SK-N-SH (cell line): Measurements from ENCODE around the gene GPC5. TPM values are rescaled to one million over a fixed set of nuclear protein-coding genes. Genes with fewer than 3 reads are reported as not detected.

Source experiments
- CTCF ChIA-PET: fragments of 300-600, 350-600 bp; formaldehyde crosslinking; extraction: SDS; loops from one replicate; lab custom pipeline; 2021; lab: Yijun Ruan, JAX
- POLR2A ChIA-PET: fragments of 350-600 bp; sonication (Branson Sonifier 250); formaldehyde crosslinking; extraction: SDS; loops from one replicate; lab custom pipeline; 2020; ENCODE audit warnings: antibody characterized with exemption, inconsistent platforms; lab: Yijun Ruan, JAX
- DNase-seq: peaks from one replicate; pipeline ENCODE4 v3.0.0; 2012
- H2AFZ ChIP-seq: fragments of 200-600 bp; sonication (generic); 2 replicates; pipeline ENCODE4 v1.8.1; 2016; ENCODE audit warnings: antibody characterized with exemption, mild to moderate bottlenecking, low read depth
- H3F3A ChIP-seq: fragments of 200-600 bp; sonication (generic); replicated peaks from 2 replicates; pipeline ENCODE3; 2016; ENCODE audit warnings: antibody characterized with exemption, mild to moderate bottlenecking; ENCODE audit not compliant: insufficient read depth
- H3K27ac ChIP-seq, 2 experiments: fragments of 200-500 bp in 1 of 2; fragments of 200-600 bp in 1 of 2; sonication (Bioruptor generic) in 1 of 2; sonication (generic), shearing (Covaris generic) in 1 of 2; 2 replicates each; pipeline versions ENCODE4 v1.5.1 to v1.6.1; 2014 to 2016; ENCODE audit warnings: low read depth in 2 of 2, inconsistent platforms in 1 of 2, low read length in 1 of 2, mild to moderate bottlenecking in 1 of 2, mixed read lengths in 1 of 2
- H3K27me3 ChIP-seq: fragments of 200-600 bp; sonication (generic), shearing (Covaris generic); 2 replicates; pipeline ENCODE4 v1.6.1; 2016; ENCODE audit warnings: mixed run types; ENCODE audit not compliant: insufficient read depth
- H3K36me3 ChIP-seq, 2 experiments: fragments of 200-500 bp in 1 of 2; fragments of 200-600 bp in 1 of 2; sonication (Bioruptor generic) in 1 of 2; sonication (generic) in 1 of 2; replicated peaks in 1 of 2; 2 replicates each; pipeline versions ENCODE3 to v1.5.1; 2014 to 2016; ENCODE audit warnings: low read length in 1 of 2, mild to moderate bottlenecking in 1 of 2; ENCODE audit not compliant: insufficient read depth in 2 of 2, control insufficient read depth in 1 of 2
- H3K4me1 ChIP-seq, 2 experiments: fragments of 200-500 bp in 1 of 2; fragments of 200-600 bp in 1 of 2; sonication (Bioruptor generic) in 1 of 2; sonication (generic), shearing (Covaris generic) in 1 of 2; 2 replicates each; pipeline versions ENCODE4 v1.5.1 to v1.6.1; 2014 to 2016; ENCODE audit warnings: low read depth in 1 of 2, low read length in 1 of 2, mixed run types in 1 of 2; ENCODE audit not compliant: insufficient read depth in 2 of 2, control insufficient read depth in 1 of 2
- H3K4me2 ChIP-seq: fragments of 200-600 bp; sonication (generic), shearing (Covaris generic); 2 replicates; pipeline ENCODE4 v1.6.1; 2017; ENCODE audit warnings: mixed run types
- H3K4me3 ChIP-seq, 2 experiments: fragments of 200-500 bp in 1 of 2; fragments of 200-600 bp in 1 of 2; sonication (Bioruptor generic) in 1 of 2; sonication (generic), shearing (Covaris generic) in 1 of 2; 2 replicates each; pipeline versions ENCODE4 v1.5.1 to v1.8.1; 2014 to 2016; ENCODE audit warnings: low read depth in 2 of 2, inconsistent platforms in 1 of 2, low read length in 1 of 2, mild to moderate bottlenecking in 1 of 2, mixed read lengths in 1 of 2, moderate library complexity in 1 of 2
- H3K79me2 ChIP-seq: fragments of 200-600 bp; sonication (generic); 2 replicates; pipeline ENCODE4 v1.8.1; 2017; ENCODE audit warnings: mild to moderate bottlenecking; ENCODE audit not compliant: insufficient read depth
- H3K9ac ChIP-seq: fragments of 200-600 bp; sonication (generic); 2 replicates; pipeline ENCODE4 v1.6.1; 2017; ENCODE audit warnings: mixed run types
- H3K9me2 ChIP-seq: fragments of 200-600 bp; sonication (generic); 2 replicates; pipeline ENCODE4 v1.6.1; 2017; ENCODE audit warnings: mixed run types
- H3K9me3 ChIP-seq: fragments of 200-600 bp; sonication (generic); 2 replicates; pipeline ENCODE4 v1.6.1; 2017; ENCODE audit warnings: mixed run types, mild to moderate bottlenecking, moderate library complexity
- H4K20me1 ChIP-seq: fragments of 200-600 bp; sonication (generic); 2 replicates; pipeline ENCODE4 v1.6.1; 2017; ENCODE audit warnings: mild to moderate bottlenecking, mixed run types; ENCODE audit not compliant: insufficient read depth
- EP300 ChIP-seq, 2 experiments: IDR thresholded peaks; 2 replicates each; pipeline versions ENCODE4 v1.4.0 to v1.6.1; 2012; ENCODE audit warnings: borderline replicate concordance in 1 of 2, low read depth in 1 of 2, low read length in 1 of 2
- FOSL2 ChIP-seq: IDR thresholded peaks from 2 replicates; pipeline ENCODE4 v1.4.0; 2012; ENCODE audit warnings: low read depth, mild to moderate bottlenecking, moderate library complexity, borderline replicate concordance
- FOXJ3 ChIP-seq: sonication (generic); formaldehyde crosslinking; IDR thresholded peaks from 2 replicates; pipeline ENCODE4 v1.5.1; 2020; ENCODE audit warnings: mild to moderate bottlenecking, missing genetic modification reagents
- GABPA ChIP-seq: IDR thresholded peaks from 2 replicates; pipeline ENCODE4 v1.4.0; 2012; ENCODE audit warnings: low read depth, mild to moderate bottlenecking
- GATA2 ChIP-seq: sonication (generic); formaldehyde crosslinking; IDR thresholded peaks from 2 replicates; pipeline ENCODE4 v1.5.0; 2020; ENCODE audit warnings: mild to moderate bottlenecking, missing genetic modification reagents
- MEF2A ChIP-seq: IDR thresholded peaks from 2 replicates; pipeline ENCODE4 v1.4.0; 2012; ENCODE audit warnings: low read depth, borderline replicate concordance
- POLR2AphosphoS5 ChIP-seq: IDR thresholded peaks from 2 replicates; pipeline ENCODE4 v1.6.1; 2012; ENCODE audit warnings: low read depth, low read length
- RAD21 ChIP-seq: IDR thresholded peaks from 2 replicates; pipeline ENCODE4 v1.6.1; 2012; ENCODE audit warnings: mild to moderate bottlenecking, low read length
- RFX5 ChIP-seq: IDR thresholded peaks from 2 replicates; pipeline ENCODE4 v1.6.1; 2012; ENCODE audit warnings: mild to moderate bottlenecking, improper control_type of control experiment, low read length
- RXRA ChIP-seq: IDR thresholded peaks from 2 replicates; pipeline ENCODE4 v1.4.0; 2012; ENCODE audit warnings: low read depth, mild to moderate bottlenecking, borderline replicate concordance
- TCF12 ChIP-seq: IDR thresholded peaks from 2 replicates; pipeline ENCODE4 v1.4.0; 2012
- TEAD4 ChIP-seq: IDR thresholded peaks from 2 replicates; pipeline ENCODE4 v1.4.0; 2012; ENCODE audit warnings: mild to moderate bottlenecking, borderline replicate concordance; ENCODE audit not compliant: insufficient read depth
- WGBS: methylation state at CpG from one replicate; pipeline ENCODE4 v1.1.6; 2017; ENCODE audit warnings: low lambda C conversion rate; 5-methylcytosine and 5-hydroxymethylcytosine counted together
- polyA plus RNA-seq, 3 experiments: library from polyadenylated mRNA; depleted of rRNA; stranded (reverse); fragments of >200 nt; gene quantifications; 2 replicates each; pipeline ENCODE4 v1.2.3, GENCODE V29; 2012
- TF ChIP-seq, protein P1 (sequence below): fragments of 200-600 bp; sonication (generic); IDR thresholded peaks from 2 replicates; pipeline ENCODE4 v1.6.1; 2017; ENCODE audit warnings: antibody characterized with exemption, mild to moderate bottlenecking, moderate library complexity
- TF ChIP-seq, protein P2 (sequence below): IDR thresholded peaks from 2 replicates; pipeline ENCODE4 v1.4.0; 2012; ENCODE audit warnings: low read depth, borderline replicate concordance
- TF ChIP-seq, protein P3 (sequence below): fragments of 150-350 bp; IDR thresholded peaks from 2 replicates; pipeline ENCODE4 v1.6.1; 2017; ENCODE audit warnings: antibody characterized with exemption, low read length, low read depth, borderline replicate concordance
- TF ChIP-seq, protein P4 (sequence below): fragments of 150-350 bp; IDR thresholded peaks from 2 replicates; pipeline ENCODE4 v1.6.1; 2016; ENCODE audit warnings: mild to moderate bottlenecking, low read depth, low read length
- TF ChIP-seq, protein P5 (sequence below): IDR thresholded peaks from 2 replicates; pipeline ENCODE4 v1.4.0; 2012; ENCODE audit warnings: low read depth, borderline replicate concordance

Gene GPC5
- polyA plus RNA-seq, 1 of the 3 experiments (the other 2 are of a cell fraction), result 0.03 TPM

DNA sequence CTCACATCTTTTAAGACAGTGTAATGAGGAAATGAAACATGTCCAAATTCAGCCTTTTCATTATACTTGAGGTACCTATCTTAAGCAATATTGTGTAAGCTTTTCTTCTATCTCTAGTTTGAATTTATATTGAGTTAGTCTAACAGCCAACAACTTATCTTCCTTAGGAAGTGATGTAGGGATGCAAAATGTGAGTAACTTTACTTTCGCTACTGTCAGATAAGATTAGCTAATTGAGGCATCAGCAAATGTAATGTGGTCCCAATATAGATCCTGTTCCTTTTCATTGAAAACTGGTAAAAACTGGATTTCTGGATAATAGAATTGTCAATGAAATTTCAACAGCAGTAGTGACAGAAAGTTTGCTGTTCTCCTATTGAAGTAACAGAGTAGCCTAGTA is 902.2 kb downstream of the GPC5 start (continued):
- TF ChIP-seq, protein P1, sequence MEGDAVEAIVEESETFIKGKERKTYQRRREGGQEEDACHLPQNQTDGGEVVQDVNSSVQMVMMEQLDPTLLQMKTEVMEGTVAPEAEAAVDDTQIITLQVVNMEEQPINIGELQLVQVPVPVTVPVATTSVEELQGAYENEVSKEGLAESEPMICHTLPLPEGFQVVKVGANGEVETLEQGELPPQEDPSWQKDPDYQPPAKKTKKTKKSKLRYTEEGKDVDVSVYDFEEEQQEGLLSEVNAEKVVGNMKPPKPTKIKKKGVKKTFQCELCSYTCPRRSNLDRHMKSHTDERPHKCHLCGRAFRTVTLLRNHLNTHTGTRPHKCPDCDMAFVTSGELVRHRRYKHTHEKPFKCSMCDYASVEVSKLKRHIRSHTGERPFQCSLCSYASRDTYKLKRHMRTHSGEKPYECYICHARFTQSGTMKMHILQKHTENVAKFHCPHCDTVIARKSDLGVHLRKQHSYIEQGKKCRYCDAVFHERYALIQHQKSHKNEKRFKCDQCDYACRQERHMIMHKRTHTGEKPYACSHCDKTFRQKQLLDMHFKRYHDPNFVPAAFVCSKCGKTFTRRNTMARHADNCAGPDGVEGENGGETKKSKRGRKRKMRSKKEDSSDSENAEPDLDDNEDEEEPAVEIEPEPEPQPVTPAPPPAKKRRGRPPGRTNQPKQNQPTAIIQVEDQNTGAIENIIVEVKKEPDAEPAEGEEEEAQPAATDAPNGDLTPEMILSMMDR, result no peak
- no peak for TF ChIP-seq RXRA
- TF ChIP-seq FOXJ3 (CRISPR knock-in tag), result no peak
- TF ChIP-seq, all 33 proteins: peak for 0

DNA sequence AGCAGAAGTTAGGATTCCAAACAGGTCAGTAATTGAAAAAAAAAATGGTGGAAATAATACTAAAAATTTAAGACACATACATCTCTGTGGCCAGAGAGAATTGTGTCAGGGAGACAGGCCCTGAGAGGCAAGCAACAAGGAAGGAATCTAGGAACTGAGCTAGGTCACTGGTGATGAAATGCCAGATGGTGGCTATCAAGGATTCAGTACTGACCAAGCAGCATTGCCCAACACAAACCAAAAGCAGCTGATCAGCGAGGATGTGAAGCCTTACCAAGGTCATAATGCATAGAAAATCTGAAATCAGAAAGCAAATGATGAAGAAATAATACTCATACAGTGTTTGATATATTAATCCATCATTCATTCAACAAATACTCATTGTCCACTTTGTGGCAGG is 905.0 kb downstream of the GPC5 start:
- H3K4me2 ChIP-seq, result no peak overlapping the region
- H4K20me1 ChIP-seq, result no peaks in the 10 kb centered on the region
- ChIA-PET POLR2A (no interaction called here), CTCF (no interaction called here)
- H3K4me3 ChIP-seq, result no peak overlapping the region
- H2AFZ ChIP-seq, result no peak overlapping the region
- H3K9ac ChIP-seq, result no peak overlapping the region
- no peaks in the 10 kb centered on the region for H3K36me3 ChIP-seq
- WGBS, result 24% methylated on average over 1 of the region's 1 CpG
- no peak overlapping the region for H3K27ac ChIP-seq
- no peaks in the 10 kb centered on the region for H3K27me3 ChIP-seq
- no peaks in the 10 kb centered on the region for H3K79me2 ChIP-seq
- no peaks in the 10 kb centered on the region for H3K9me2 ChIP-seq
- DNase-seq, result no peak
- no peaks in the 10 kb centered on the region for H3K4me1 ChIP-seq
- no peaks in the 10 kb centered on the region for H3F3A ChIP-seq
- TF ChIP-seq TCF12, result no peak
- no peak for TF ChIP-seq EP300 (IDR thresholded peaks at IDR 0.05; ENCODE audit: borderline replicate concordance in 1 of 2, low read depth in 1 of 2, low read length in 1 of 2)
- TF ChIP-seq, all 33 proteins: peak for 0
- no peaks in the 10 kb centered on the region for H3K9me3 ChIP-seq

DNA sequence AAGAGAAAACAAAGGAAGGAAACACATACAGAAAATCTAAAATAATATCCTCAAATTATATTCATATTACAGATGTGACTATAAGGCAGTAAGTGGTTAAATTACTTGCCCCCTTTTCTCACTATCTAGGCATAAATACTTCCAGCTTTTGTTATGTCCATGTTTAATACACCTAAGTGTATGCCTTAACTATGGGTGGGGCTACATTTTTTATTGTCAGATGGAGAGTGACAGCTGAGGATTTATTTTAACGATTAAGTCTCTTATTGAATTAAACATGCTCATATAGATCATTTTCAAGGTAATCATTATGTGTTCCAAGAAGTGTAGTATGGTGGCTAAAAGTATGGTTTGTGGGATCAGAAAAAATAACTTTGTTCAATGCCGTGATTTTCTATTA is 909.3 kb downstream of the GPC5 start:
- no peaks in the 10 kb centered on the region for H4K20me1 ChIP-seq
- no peak overlapping the region for H3K4me2 ChIP-seq
- WGBS, result 43% methylated on average over 2 of the region's 2 CpGs
- H3K9me2 ChIP-seq, result no peaks in the 10 kb centered on the region
- H3K9ac ChIP-seq, result no peak overlapping the region
- H3K79me2 ChIP-seq, result no peaks in the 10 kb centered on the region
- H3K4me1 ChIP-seq, result no peaks in the 10 kb centered on the region
- no peaks in the 10 kb centered on the region for H3K36me3 ChIP-seq
- no peaks in the 10 kb centered on the region for H3F3A ChIP-seq
- CTCF ChIA-PET, result no interaction called here
- DNase-seq, result no peak
- H2AFZ ChIP-seq, result no peak overlapping the region
- H3K9me3 ChIP-seq, result no peaks in the 10 kb centered on the region
- H3K4me3 ChIP-seq, result no peak overlapping the region
- H3K27me3 ChIP-seq, result no peaks in the 10 kb centered on the region
- POLR2A ChIA-PET, result no interaction called here
- no peak overlapping the region for H3K27ac ChIP-seq
- TF ChIP-seq, protein P2, sequence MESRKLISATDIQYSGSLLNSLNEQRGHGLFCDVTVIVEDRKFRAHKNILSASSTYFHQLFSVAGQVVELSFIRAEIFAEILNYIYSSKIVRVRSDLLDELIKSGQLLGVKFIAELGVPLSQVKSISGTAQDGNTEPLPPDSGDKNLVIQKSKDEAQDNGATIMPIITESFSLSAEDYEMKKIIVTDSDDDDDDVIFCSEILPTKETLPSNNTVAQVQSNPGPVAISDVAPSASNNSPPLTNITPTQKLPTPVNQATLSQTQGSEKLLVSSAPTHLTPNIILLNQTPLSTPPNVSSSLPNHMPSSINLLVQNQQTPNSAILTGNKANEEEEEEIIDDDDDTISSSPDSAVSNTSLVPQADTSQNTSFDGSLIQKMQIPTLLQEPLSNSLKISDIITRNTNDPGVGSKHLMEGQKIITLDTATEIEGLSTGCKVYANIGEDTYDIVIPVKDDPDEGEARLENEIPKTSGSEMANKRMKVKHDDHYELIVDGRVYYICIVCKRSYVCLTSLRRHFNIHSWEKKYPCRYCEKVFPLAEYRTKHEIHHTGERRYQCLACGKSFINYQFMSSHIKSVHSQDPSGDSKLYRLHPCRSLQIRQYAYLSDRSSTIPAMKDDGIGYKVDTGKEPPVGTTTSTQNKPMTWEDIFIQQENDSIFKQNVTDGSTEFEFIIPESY, result no peak
- no peak for TF ChIP-seq RFX5
- TF ChIP-seq, protein P3, sequence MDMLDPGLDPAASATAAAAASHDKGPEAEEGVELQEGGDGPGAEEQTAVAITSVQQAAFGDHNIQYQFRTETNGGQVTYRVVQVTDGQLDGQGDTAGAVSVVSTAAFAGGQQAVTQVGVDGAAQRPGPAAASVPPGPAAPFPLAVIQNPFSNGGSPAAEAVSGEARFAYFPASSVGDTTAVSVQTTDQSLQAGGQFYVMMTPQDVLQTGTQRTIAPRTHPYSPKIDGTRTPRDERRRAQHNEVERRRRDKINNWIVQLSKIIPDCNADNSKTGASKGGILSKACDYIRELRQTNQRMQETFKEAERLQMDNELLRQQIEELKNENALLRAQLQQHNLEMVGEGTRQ, result no peak
- TF ChIP-seq GABPA, result no peak
- TF ChIP-seq, protein P1, result no peak
- no peak for TF ChIP-seq MEF2A
- no peak for TF ChIP-seq FOSL2
- no peak for TF ChIP-seq TEAD4
- no peak for TF ChIP-seq GATA2
- no peak for TF ChIP-seq RAD21
- no peak for TF ChIP-seq RXRA
- TF ChIP-seq, protein P4, sequence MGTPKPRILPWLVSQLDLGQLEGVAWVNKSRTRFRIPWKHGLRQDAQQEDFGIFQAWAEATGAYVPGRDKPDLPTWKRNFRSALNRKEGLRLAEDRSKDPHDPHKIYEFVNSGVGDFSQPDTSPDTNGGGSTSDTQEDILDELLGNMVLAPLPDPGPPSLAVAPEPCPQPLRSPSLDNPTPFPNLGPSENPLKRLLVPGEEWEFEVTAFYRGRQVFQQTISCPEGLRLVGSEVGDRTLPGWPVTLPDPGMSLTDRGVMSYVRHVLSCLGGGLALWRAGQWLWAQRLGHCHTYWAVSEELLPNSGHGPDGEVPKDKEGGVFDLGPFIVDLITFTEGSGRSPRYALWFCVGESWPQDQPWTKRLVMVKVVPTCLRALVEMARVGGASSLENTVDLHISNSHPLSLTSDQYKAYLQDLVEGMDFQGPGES, result no peak
- TF ChIP-seq POLR2AphosphoS5, result no peak
- TF ChIP-seq, protein P5, sequence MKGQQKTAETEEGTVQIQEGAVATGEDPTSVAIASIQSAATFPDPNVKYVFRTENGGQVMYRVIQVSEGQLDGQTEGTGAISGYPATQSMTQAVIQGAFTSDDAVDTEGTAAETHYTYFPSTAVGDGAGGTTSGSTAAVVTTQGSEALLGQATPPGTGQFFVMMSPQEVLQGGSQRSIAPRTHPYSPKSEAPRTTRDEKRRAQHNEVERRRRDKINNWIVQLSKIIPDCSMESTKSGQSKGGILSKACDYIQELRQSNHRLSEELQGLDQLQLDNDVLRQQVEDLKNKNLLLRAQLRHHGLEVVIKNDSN, result no peak
